Measurements from ENCODE around the gene ANK3.

Gene ANK3

GRCh38 chr10:60298408-60299389 lies 91.0 kb downstream of the ANK3 start:
- no peak for TF ChIP-seq FOXP2 (optimal IDR thresholded peaks at IDR 0.05; ENCODE audit: borderline replicate concordance, extremely low read depth, extremely low read length, insufficient read depth)
- no peak for TF ChIP-seq POLR2AphosphoS5 (IDR thresholded peaks at IDR 0.05; ENCODE audit: low read depth, low read length)
- no peak for TF ChIP-seq REST (IDR thresholded peaks at IDR 0.05; ENCODE audit: insufficient read depth in 1 of 2, low read depth in 2 of 2, low read length in 2 of 2)
- no peak for TF ChIP-seq SIN3A (IDR thresholded peaks at IDR 0.05; ENCODE audit: borderline replicate concordance, insufficient read depth, low read length)
- TF ChIP-seq TAF1 (IDR thresholded peaks at IDR 0.05; ENCODE audit: borderline replicate concordance, insufficient read depth, low read length) = no peak

- TF ChIP-seq POLR2AphosphoS5 (IDR thresholded peaks at IDR 0.05; ENCODE audit: low read depth, low read length) (no peak), SIN3A (IDR thresholded peaks at IDR 0.05; ENCODE audit: borderline replicate concordance, insufficient read depth, low read length) (no peak), FOXP2 (optimal IDR thresholded peaks at IDR 0.05; ENCODE audit: borderline replicate concordance, extremely low read depth, extremely low read length, insufficient read depth) (no peak), REST (IDR thresholded peaks at IDR 0.05; ENCODE audit: insufficient read depth in 1 of 2, low read depth in 2 of 2, low read length in 2 of 2) (no peak), TAF1 (IDR thresholded peaks at IDR 0.05; ENCODE audit: borderline replicate concordance, insufficient read depth, low read length) (no peak)
Observed at GRCh38 chr10:60296073-60296472, 93.6 kb downstream of the ANK3 start.

DNA sequence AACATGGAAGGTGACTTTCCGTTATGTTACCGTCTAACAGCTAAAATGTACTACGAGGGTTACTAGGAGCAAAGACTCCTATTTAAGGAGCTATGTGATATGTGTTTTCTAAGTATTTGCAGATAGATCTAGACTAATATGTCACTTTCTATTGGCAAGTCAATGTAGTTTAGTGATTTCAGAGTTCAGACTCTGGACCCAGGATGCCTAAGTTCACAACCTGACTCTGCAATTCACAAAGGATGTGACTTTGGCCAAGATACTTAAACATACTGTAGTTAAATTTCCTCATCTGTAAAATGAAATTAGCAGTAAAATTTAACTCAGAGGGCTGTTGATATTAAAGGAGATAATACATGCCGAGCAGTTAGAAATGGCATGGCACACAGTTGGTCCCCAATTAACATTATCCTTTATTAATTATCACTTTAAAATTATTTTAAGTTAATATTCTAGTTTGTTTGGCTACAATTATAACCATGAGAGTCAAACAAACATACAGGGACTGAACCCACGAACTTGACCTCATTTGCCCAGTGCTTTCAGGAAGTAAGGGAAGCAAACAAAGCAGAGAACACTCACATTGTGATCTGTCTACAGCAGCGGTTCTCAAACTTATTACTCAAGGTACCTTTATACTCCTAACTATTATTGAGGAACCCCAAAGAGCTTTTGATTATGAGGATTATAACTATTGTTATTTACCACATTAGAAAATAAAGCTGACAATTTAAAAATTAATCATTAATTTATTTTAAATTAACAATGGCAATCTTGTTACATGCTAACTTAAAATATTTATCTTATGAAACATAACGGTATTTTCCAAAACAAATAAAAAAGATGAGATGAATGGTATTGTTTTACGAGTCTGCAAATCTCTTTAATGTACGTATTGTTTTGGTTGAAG lies 94.4 kb downstream of the ANK3 start:
- TF ChIP-seq REST (IDR thresholded peaks at IDR 0.05; ENCODE audit: insufficient read depth in 1 of 2, low read depth in 2 of 2, low read length in 2 of 2) (no peak), TAF1 (IDR thresholded peaks at IDR 0.05; ENCODE audit: borderline replicate concordance, insufficient read depth, low read length) (no peak), FOXP2 (optimal IDR thresholded peaks at IDR 0.05; ENCODE audit: borderline replicate concordance, extremely low read depth, extremely low read length, insufficient read depth) (no peak), POLR2AphosphoS5 (IDR thresholded peaks at IDR 0.05; ENCODE audit: low read depth, low read length) (no peak), SIN3A (IDR thresholded peaks at IDR 0.05; ENCODE audit: borderline replicate concordance, insufficient read depth, low read length) (no peak)

DNA sequence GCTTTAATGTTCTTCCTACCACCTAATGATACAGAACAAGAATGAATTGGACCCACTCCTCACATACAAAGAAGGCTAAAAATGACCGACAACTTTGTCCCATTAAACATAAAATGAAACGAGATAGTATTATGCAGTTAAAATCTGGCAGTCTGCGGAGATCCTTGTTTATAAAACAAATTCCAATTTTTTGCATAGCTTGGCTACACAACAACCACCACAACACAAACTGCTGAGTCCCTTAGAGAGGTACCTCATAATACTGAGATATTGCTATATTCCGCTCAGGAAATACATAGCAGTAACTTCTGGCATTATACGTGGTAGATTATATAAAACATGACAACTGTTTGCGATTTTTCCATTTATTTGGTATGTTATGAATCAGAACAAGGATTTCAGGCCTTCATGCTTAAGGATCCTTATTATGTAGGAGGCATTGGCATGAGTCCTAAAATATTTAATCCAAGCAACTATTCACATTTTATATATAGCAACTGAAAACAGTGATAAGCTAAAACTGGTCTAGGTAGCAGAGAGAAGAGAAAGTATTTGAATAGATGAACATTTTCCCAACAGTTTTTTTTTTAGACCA lies 96.0 kb downstream of the ANK3 start:
- no peak for TF ChIP-seq REST (IDR thresholded peaks at IDR 0.05; ENCODE audit: insufficient read depth in 1 of 2, low read depth in 2 of 2, low read length in 2 of 2)
- TF ChIP-seq SIN3A (IDR thresholded peaks at IDR 0.05; ENCODE audit: borderline replicate concordance, insufficient read depth, low read length) = no peak
